GM21529 (cell line): ENCODE results near the gene UNC5B.
"Not testable (repeated sequence)": the region's sequence is repeated elsewhere in the genome, so short reads cannot be mapped to it uniquely, and the experiment has no call there.

Source experiments
- ATAC-seq: cut with Tn5 transposase; IDR thresholded peaks from one replicate; pipeline ENCODE4 v1.9.1; 2021; ENCODE audit not compliant: unreplicated experiment

The UNC5B gene

GRCh38 chr10:71295641-71296040, 83.3 kb downstream of the UNC5B start:
- no peak for ATAC-seq

- ATAC-seq, result no peak
Observed at GRCh38 chr10:71296086-71296485, 83.7 kb downstream of the UNC5B start.

- ATAC-seq, result not testable (repeated sequence)
Observed at GRCh38 chr10:71296811-71297210, 84.4 kb downstream of the UNC5B start.

- ATAC-seq, result no peak
Observed at GRCh38 chr10:71297343-71297742, 85.0 kb downstream of the UNC5B start.

GRCh38 chr10:71299071-71299785, 86.9 kb downstream of the UNC5B start:
- no peak for ATAC-seq

- no peak for ATAC-seq
Observed at GRCh38 chr10:71300555-71301370, 88.4 kb downstream of the UNC5B start.

- ATAC-seq, result no peak
Observed at GRCh38 chr10:71301371-71301916, 89.1 kb downstream of the UNC5B start.

GRCh38 chr10:71302451-71302850, 90.1 kb downstream of the UNC5B start:
- no peak for ATAC-seq

GRCh38 chr10:71302874-71303568, 90.7 kb downstream of the UNC5B start:
- no peak for ATAC-seq

- ATAC-seq, result no peak
Observed at GRCh38 chr10:71303569-71303907, 91.2 kb downstream of the UNC5B start.

GRCh38 chr10:71304914-71305313, 92.5 kb downstream of the UNC5B start:
- ATAC-seq, result no peak

- ATAC-seq, result no peak
Observed at GRCh38 chr10:71306979-71307378, 94.6 kb downstream of the UNC5B start.

- ATAC-seq, result no peak
Observed at GRCh38 chr10:71307469-71308085, 95.2 kb downstream of the UNC5B start.

- no peak for ATAC-seq
Observed at GRCh38 chr10:71308244-71308643, 95.9 kb downstream of the UNC5B start.

GRCh38 chr10:71308985-71309384, 96.6 kb downstream of the UNC5B start:
- ATAC-seq, result no peak

- ATAC-seq, result no peak
Observed at GRCh38 chr10:71309919-71310318, 97.5 kb downstream of the UNC5B start.

GRCh38 chr10:71312220-71312619, 99.8 kb downstream of the UNC5B start:
- no peak for ATAC-seq

- no peak for ATAC-seq
Observed at GRCh38 chr10:71312811-71313789, 100.7 kb downstream of the UNC5B start.

- ATAC-seq, result no peak
Observed at GRCh38 chr10:71314028-71314693, 101.8 kb downstream of the UNC5B start.
